ENCODE data around the gene GNAL. TPM values are rescaled to one million over a fixed set of nuclear protein-coding genes. Genes with fewer than 3 reads are reported as not detected.
"Not testable (repeated sequence)": the region's sequence is repeated elsewhere in the genome, so short reads cannot be mapped to it uniquely, and the experiment has no call there.

The GNAL gene
- total RNA-seq, 1 experiment from 2014 or later: 0.44 TPM

GRCh38 chr18:11851146-11851805 is 162.2 kb downstream of the GNAL start, which contains the start of gene CHMP1B:
Gene CHMP1B, plus strand, starts transcription at chr18:11851413. Its CDS starts 99 bp downstream, at chr18:11851512.
- H3K9me3 ChIP-seq (ENCODE audit: control insufficient read depth, insufficient read depth, low read depth, low read length): no peaks in the 10 kb centered on the region
- intact Hi-C loops (cut with micrococcal nuclease; ENCODE audit: unreplicated experiment) (no loop called here), in situ Hi-C loops (cut with HindIII; ENCODE audit: low pct_unique_long_range_greater_than_20kb, low sequenced_read_pairs) (no loop called here)
- ChIA-PET CTCF (no interaction called here), POLR2A (no interaction called here)
- peaks cover 12% of the 10 kb centered on the region for H3K4me1 ChIP-seq (ENCODE audit: control insufficient read depth, insufficient read depth, low read length)
- TF ChIP-seq SIN3A (IDR thresholded peaks at IDR 0.05; ENCODE audit: borderline replicate concordance, insufficient read depth, low read depth, low read length): peak; percentile 98; the same call in 1 of the 2 replicates
- peak; percentile 89 for TF ChIP-seq POLR2AphosphoS5 (IDR thresholded peaks at IDR 0.05; ENCODE audit: low read depth, low read length)
- no peak for TF ChIP-seq CTCF (IDR thresholded peaks at IDR 0.05)
- no peak for TF ChIP-seq REST (IDR thresholded peaks at IDR 0.05; ENCODE audit: insufficient read depth in 1 of 2, low read depth in 2 of 2, low read length in 1 of 2)
- DNase-seq (ENCODE audit: low read depth, low spot score) (no peak), ATAC-seq (peak; percentile 98)
- no TSS peak for BruUV-seq (replicated peaks)
- peak within 1 kb of the TSS; percentile 87 for H3K27ac ChIP-seq (ENCODE audit: low read length)
- no peaks in the 10 kb centered on the region for H3K27me3 ChIP-seq (ENCODE audit: control insufficient read depth, insufficient read depth, low read length)
- H3K4me3 ChIP-seq (ENCODE audit: low read depth in 2 of 2, low read length in 2 of 2): peak within 1 kb of the TSS; percentile 80 to 100
- H3K36me3 ChIP-seq (ENCODE audit: control insufficient read depth, insufficient read depth, low read length): peaks cover 3% of the 10 kb centered on the region; the same call in 1 of the 2 replicates

- peak overlapping the region; percentile 87 for H3K27ac ChIP-seq (ENCODE audit: low read length)
- in situ Hi-C loops (cut with HindIII; ENCODE audit: low pct_unique_long_range_greater_than_20kb, low sequenced_read_pairs): no loop called here
- ChIA-PET POLR2A (no interaction called here), CTCF (no interaction called here)
- peak; percentile 40 for ATAC-seq
- TF ChIP-seq REST (IDR thresholded peaks at IDR 0.05; ENCODE audit: insufficient read depth in 1 of 2, low read depth in 2 of 2, low read length in 1 of 2) (no peak), POLR2AphosphoS5 (IDR thresholded peaks at IDR 0.05; ENCODE audit: low read depth, low read length) (no peak), CTCF (IDR thresholded peaks at IDR 0.05) (no peak), SIN3A (IDR thresholded peaks at IDR 0.05; ENCODE audit: borderline replicate concordance, insufficient read depth, low read depth, low read length) (no peak), TCF7L2 (IDR thresholded peaks at IDR 0.05; ENCODE audit: low read depth, low read length) (no peak)
- intact Hi-C loops (cut with micrococcal nuclease; ENCODE audit: unreplicated experiment): no loop called here
- TSS peak; percentile 96 for BruUV-seq (replicated peaks)
- DNase-seq (ENCODE audit: low read depth, low spot score): no peak
- H3K27me3 ChIP-seq (ENCODE audit: control insufficient read depth, insufficient read depth, low read length): no peaks in the 10 kb centered on the region
- no peaks in the 10 kb centered on the region for H3K9me3 ChIP-seq (ENCODE audit: control insufficient read depth, insufficient read depth, low read depth, low read length)
- H3K4me3 ChIP-seq (ENCODE audit: low read depth in 2 of 2, low read length in 2 of 2): peak overlapping the region; percentile 80 to 100
- peaks cover 3% of the 10 kb centered on the region; the same call in 1 of the 2 replicates for H3K36me3 ChIP-seq (ENCODE audit: control insufficient read depth, insufficient read depth, low read length)
- peaks cover 16% of the 10 kb centered on the region for H3K4me1 ChIP-seq (ENCODE audit: control insufficient read depth, insufficient read depth, low read length)
Observed at GRCh38 chr18:11851806-11852337, 162.8 kb downstream of the GNAL start.

GRCh38 chr18:11854554-11854953 is 165.5 kb downstream of the GNAL start:
- H3K9me3 ChIP-seq (ENCODE audit: control insufficient read depth, insufficient read depth, low read depth, low read length); H3K4me3 ChIP-seq (ENCODE audit: low read depth in 2 of 2, low read length in 2 of 2); H3K27me3 ChIP-seq (ENCODE audit: control insufficient read depth, insufficient read depth, low read length); POLR2A ChIA-PET; in situ Hi-C loops (cut with HindIII; ENCODE audit: low pct_unique_long_range_greater_than_20kb, low sequenced_read_pairs); H3K27ac ChIP-seq (ENCODE audit: low read length); BruUV-seq (replicated peaks); intact Hi-C loops (cut with micrococcal nuclease; ENCODE audit: unreplicated experiment); DNase-seq (ENCODE audit: low read depth, low spot score); H3K36me3 ChIP-seq (ENCODE audit: control insufficient read depth, insufficient read depth, low read length); ATAC-seq; CTCF ChIA-PET: not testable (repeated sequence)
- H3K4me1 ChIP-seq (ENCODE audit: control insufficient read depth, insufficient read depth, low read length): peaks cover 26% of the 10 kb centered on the region

Measured in Panc1 (cell line).